ENCODE measurements around the gene IL22RA1. TPM values are rescaled to one million over a fixed set of nuclear protein-coding genes. Genes with fewer than 3 reads are reported as not detected.

The IL22RA1 gene
- total and polyA plus RNA-seq, 2 experiments from 2014 or later = 0.21 TPM; not detected in 1

- Histone ChIP-seq H3K36me3 (ENCODE audit: low read depth) (no peaks in the 10 kb centered on the region), H3K4me2 (ENCODE audit: unreplicated experiment) (no peak overlapping the region), H3K9ac (no peak overlapping the region), H3K4me1 (ENCODE audit: insufficient read depth) (no peaks in the 10 kb centered on the region), H3K79me2 (ENCODE audit: insufficient read depth) (no peaks in the 10 kb centered on the region), H3F3A (ENCODE audit: insufficient read depth) (no peaks in the 10 kb centered on the region), H4K20me1 (ENCODE audit: insufficient read depth) (no peaks in the 10 kb centered on the region), H3K27me3 (replicated peaks; ENCODE audit: insufficient read depth) (peaks cover 11% of the 10 kb centered on the region; the same call in 1 of the 2 replicates), H3K4me3 (no peak overlapping the region), H3K27ac (no peak overlapping the region), H2AFZ (no peak overlapping the region), H3K9me2 (ENCODE audit: insufficient read depth) (no peaks in the 10 kb centered on the region), H3K9me3 (ENCODE audit: low read depth) (no peaks in the 10 kb centered on the region)
- in situ Hi-C loops (cut with MboI) = no loop called here
- TF ChIP-seq EZH2phosphoT487 (IDR thresholded peaks at IDR 0.05; ENCODE audit: insufficient read depth, low read depth) = no peak
- no peak for TF ChIP-seq EZH2 (IDR thresholded peaks at IDR 0.05; ENCODE audit: insufficient read depth, poor library complexity, severe bottlenecking)
- DNase-seq = no peak
- 74 to 79% methylated on average over 17 to 18 of the region's 18 CpGs for WGBS, 2 experiments (ENCODE audit: low coverage in 1 of 2, low lambda C conversion rate in 2 of 2, missing lambda C conversion rate in 2 of 2)
Measured at GRCh38 chr1:24156542-24157260, 13.8 kb upstream of the IL22RA1 start.

DNA sequence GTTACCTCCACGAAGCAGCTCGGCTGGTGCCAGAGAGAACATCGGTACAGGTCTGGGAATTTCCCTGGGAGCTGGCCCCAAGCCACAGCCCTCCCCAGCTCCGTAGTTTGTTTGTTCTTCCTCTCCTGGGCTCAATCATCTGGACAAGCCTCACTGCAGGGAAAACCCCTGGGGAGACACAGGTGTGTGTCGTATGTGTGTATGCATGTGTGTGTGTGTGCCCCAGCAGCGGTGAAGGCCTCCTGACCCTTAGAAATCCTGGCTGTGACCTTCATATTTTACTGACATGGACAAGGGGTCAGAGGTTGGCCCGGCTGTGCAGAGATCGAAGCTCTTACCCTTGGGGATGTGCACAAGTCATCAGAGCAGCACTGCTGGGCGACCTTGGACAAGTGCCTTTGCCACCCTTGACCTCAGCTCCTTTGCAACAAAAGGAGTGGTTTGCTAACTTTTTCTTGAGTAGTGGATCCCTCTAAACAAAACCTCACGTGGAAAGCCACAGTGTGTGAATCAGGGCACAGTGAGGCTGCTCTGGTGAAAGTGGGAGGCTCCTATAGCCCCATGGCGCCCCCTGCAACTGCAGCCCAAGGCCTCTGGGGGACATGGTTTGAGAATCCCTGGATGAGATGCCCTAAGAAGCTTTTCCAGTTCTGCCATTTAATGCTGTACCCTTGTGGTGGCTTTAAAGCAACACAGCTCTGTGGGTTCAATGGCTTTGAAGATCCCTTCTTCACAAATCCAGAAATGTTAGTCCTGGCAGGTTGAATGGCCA lies 12.3 kb upstream of the IL22RA1 start:
- Histone ChIP-seq H3K36me3 (ENCODE audit: low read depth) (no peaks in the 10 kb centered on the region), H3K79me2 (ENCODE audit: insufficient read depth) (no peaks in the 10 kb centered on the region), H4K20me1 (ENCODE audit: insufficient read depth) (no peaks in the 10 kb centered on the region), H2AFZ (no peak overlapping the region), H3K27me3 (replicated peaks; ENCODE audit: insufficient read depth) (peaks cover 18% of the 10 kb centered on the region), H3K9ac (no peak overlapping the region), H3K4me1 (ENCODE audit: insufficient read depth) (peaks cover 1% of the 10 kb centered on the region; the same call in 1 of the 2 replicates), H3K4me3 (no peak overlapping the region), H3K9me2 (ENCODE audit: insufficient read depth) (no peaks in the 10 kb centered on the region), H3K27ac (no peak overlapping the region), H3K4me2 (ENCODE audit: unreplicated experiment) (no peak overlapping the region), H3F3A (ENCODE audit: insufficient read depth) (peaks cover under 1% of the 10 kb centered on the region; the same call in 1 of the 2 replicates), H3K9me3 (ENCODE audit: low read depth) (no peaks in the 10 kb centered on the region)
- in situ Hi-C loops (cut with MboI) = no loop called here
- peak; percentile 20 for DNase-seq
- no peak for TF ChIP-seq EZH2 (IDR thresholded peaks at IDR 0.05; ENCODE audit: insufficient read depth, poor library complexity, severe bottlenecking)
- TF ChIP-seq EZH2phosphoT487 (IDR thresholded peaks at IDR 0.05; ENCODE audit: insufficient read depth, low read depth) = no peak
- WGBS, 2 experiments (ENCODE audit: low coverage in 1 of 2, low lambda C conversion rate in 2 of 2, missing lambda C conversion rate in 2 of 2) = 63 to 66% methylated on average over 11 of the region's 11 CpGs

DNA sequence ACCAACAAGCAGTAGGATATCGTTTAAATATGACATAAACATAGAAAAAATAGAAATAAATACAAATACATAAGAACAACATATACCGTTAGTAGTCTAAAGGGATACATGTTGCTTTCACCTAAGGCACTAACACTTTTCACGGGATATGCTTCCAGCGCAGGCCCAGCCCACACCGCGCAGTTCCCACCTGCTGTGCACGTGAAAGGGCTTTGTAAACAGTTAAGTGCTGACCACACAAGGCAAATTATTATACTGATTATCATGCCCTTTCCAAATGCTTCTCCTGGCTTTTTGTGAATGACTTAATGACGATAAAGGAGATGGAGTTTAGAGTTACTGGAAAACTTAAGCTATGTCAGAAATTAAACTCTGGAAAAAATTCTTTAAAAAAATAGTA lies 11.3 kb upstream of the IL22RA1 start:
- no peak overlapping the region for H2AFZ ChIP-seq
- H3K36me3 ChIP-seq (ENCODE audit: low read depth) = no peaks in the 10 kb centered on the region
- 76% methylated on average over 8 of the region's 8 CpGs for WGBS, 2 experiments (ENCODE audit: low coverage in 1 of 2, low lambda C conversion rate in 2 of 2, missing lambda C conversion rate in 2 of 2)
- H3K4me3 ChIP-seq = no peak overlapping the region
- no peaks in the 10 kb centered on the region for H4K20me1 ChIP-seq (ENCODE audit: insufficient read depth)
- H3K9ac ChIP-seq = no peak overlapping the region
- no peak for DNase-seq
- H3K4me1 ChIP-seq (ENCODE audit: insufficient read depth) = peaks cover 9% of the 10 kb centered on the region
- H3F3A ChIP-seq (ENCODE audit: insufficient read depth) = peaks cover 3% of the 10 kb centered on the region; the same call in 1 of the 2 replicates
- H3K27ac ChIP-seq = no peak overlapping the region
- peaks cover 18% of the 10 kb centered on the region for H3K27me3 ChIP-seq (replicated peaks; ENCODE audit: insufficient read depth)
- no peak for TF ChIP-seq EZH2phosphoT487 (IDR thresholded peaks at IDR 0.05; ENCODE audit: insufficient read depth, low read depth)
- TF ChIP-seq EZH2 (IDR thresholded peaks at IDR 0.05; ENCODE audit: insufficient read depth, poor library complexity, severe bottlenecking) = no peak
- no peaks in the 10 kb centered on the region for H3K9me3 ChIP-seq (ENCODE audit: low read depth)
- in situ Hi-C loops (cut with MboI) = no loop called here
- H3K9me2 ChIP-seq (ENCODE audit: insufficient read depth) = no peaks in the 10 kb centered on the region
- no peaks in the 10 kb centered on the region for H3K79me2 ChIP-seq (ENCODE audit: insufficient read depth)
- H3K4me2 ChIP-seq (ENCODE audit: unreplicated experiment) = no peak overlapping the region

GRCh38 chr1:24152631-24153494 lies 9.9 kb upstream of the IL22RA1 start:
- in situ Hi-C loops (cut with MboI) = no loop called here
- H3K36me3 ChIP-seq (ENCODE audit: low read depth) = no peaks in the 10 kb centered on the region
- no peak overlapping the region for H3K4me2 ChIP-seq (ENCODE audit: unreplicated experiment)
- TF ChIP-seq EZH2 (IDR thresholded peaks at IDR 0.05; ENCODE audit: insufficient read depth, poor library complexity, severe bottlenecking) = no peak
- TF ChIP-seq EZH2phosphoT487 (IDR thresholded peaks at IDR 0.05; ENCODE audit: insufficient read depth, low read depth) = no peak
- no peaks in the 10 kb centered on the region for H3K9me3 ChIP-seq (ENCODE audit: low read depth)
- H3K79me2 ChIP-seq (ENCODE audit: insufficient read depth) = no peaks in the 10 kb centered on the region
- H3K4me3 ChIP-seq = no peak overlapping the region
- WGBS, 2 experiments (ENCODE audit: low coverage in 1 of 2, low lambda C conversion rate in 2 of 2, missing lambda C conversion rate in 2 of 2) = 88 to 92% methylated on average over 9 to 10 of the region's 10 CpGs
- H3K27ac ChIP-seq = no peak overlapping the region
- H3K4me1 ChIP-seq (ENCODE audit: insufficient read depth) = peaks cover 9% of the 10 kb centered on the region
- peaks cover 3% of the 10 kb centered on the region; the same call in 1 of the 2 replicates for H3F3A ChIP-seq (ENCODE audit: insufficient read depth)
- no peak overlapping the region for H2AFZ ChIP-seq
- no peaks in the 10 kb centered on the region for H3K9me2 ChIP-seq (ENCODE audit: insufficient read depth)
- no peak for DNase-seq
- H3K9ac ChIP-seq = no peak overlapping the region
- H3K27me3 ChIP-seq (replicated peaks; ENCODE audit: insufficient read depth) = peaks cover 18% of the 10 kb centered on the region
- H4K20me1 ChIP-seq (ENCODE audit: insufficient read depth) = no peaks in the 10 kb centered on the region
